GM12875 (cell line): Measurements from ENCODE around the gene LARP4.
"Not testable (repeated sequence)": the region's sequence is repeated elsewhere in the genome, so short reads cannot be mapped to it uniquely, and the experiment has no call there.

Experiments
- H3K4me3 ChIP-seq: one replicate; pipeline ENCODE4 v1.5.1; 2011; ENCODE audit warnings: low read depth, low read length, control low read depth
- CTCF ChIP-seq: IDR thresholded peaks from 2 replicates; pipeline ENCODE4 v1.5.1; 2011; ENCODE audit warnings: low read depth, mild to moderate bottlenecking, control low read depth, inconsistent platforms, low read length, moderate library complexity, borderline replicate concordance; ENCODE audit not compliant: insufficient read depth

Gene LARP4

DNA sequence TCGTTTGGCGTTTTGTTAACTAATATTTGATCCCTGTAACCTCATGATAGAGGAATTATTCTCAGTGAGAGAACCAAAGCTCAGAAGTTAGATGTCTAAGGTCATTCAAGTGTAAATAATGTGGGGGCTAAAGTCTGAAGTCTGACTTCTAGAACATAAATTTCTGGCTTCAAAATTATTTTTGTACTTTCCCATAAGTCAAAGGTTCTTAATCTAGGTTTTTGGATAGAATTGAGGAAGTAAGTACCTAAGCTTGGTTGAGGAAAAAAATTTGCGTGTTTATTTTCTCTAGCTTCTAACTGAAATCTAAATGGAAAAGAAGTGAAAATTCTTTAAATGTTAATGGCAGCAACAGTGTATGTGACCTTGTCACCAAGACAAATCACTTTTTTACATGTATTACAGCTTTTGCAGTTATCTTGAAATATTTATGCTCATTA, 2.3 kb downstream of the LARP4 start:
- no peak overlapping the region for H3K4me3 ChIP-seq
- no peak for TF ChIP-seq CTCF

- TF ChIP-seq CTCF: no peak
- H3K4me3 ChIP-seq: no peak overlapping the region
These were observed 3.6 kb downstream of the LARP4 start for GRCh38 chr12:50404307-50404706.

GRCh38 chr12:50411051-50411660, 10.5 kb downstream of the LARP4 start:
- TF ChIP-seq CTCF: no peak

DNA sequence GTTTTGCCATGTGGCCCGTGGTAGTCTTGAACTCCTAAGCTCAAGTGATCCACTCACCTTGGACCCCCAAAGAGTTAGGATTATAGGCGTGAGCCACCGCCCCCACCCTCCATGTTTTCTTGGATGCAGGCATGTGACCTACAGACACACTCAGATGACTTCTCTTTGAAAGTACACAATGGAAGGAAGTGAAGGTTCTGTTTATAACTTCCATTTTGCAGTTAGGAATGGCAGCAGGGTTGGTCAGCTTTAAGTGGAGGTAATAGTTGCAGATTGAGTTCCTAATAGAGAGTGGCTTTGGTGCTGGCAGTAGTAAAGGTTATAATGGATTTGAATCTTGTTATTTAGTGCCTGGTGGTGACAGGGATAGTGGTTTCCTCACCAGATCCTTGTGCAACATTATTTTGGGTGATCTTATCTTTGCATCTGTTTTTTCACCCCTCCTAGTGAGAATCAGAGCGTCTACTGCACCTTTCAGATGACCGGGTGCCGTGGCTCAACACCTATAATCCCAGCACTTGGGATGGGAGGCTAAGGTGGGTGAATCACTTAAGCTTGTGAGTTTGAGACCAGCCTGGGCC, 15.3 kb downstream of the LARP4 start:
- no peak for TF ChIP-seq CTCF
- H3K4me3 ChIP-seq: no peak overlapping the region

More at GRCh38 chr12:50411051-50411660, 10.5 kb downstream of the LARP4 start:
- H3K4me3 ChIP-seq: no peak overlapping the region

- H3K4me3 ChIP-seq: no peak overlapping the region
- no peak for TF ChIP-seq CTCF
These were observed 18.6 kb downstream of the LARP4 start for GRCh38 chr12:50419112-50419909.

GRCh38 chr12:50422855-50423254, 22.2 kb downstream of the LARP4 start:
- not testable (repeated sequence) for H3K4me3 ChIP-seq

- H3K4me3 ChIP-seq: not testable (repeated sequence)
These were observed 22.7 kb downstream of the LARP4 start for GRCh38 chr12:50423342-50423741.
